ENCODE measurements around the gene RTL9.
"Not testable (repeated sequence)": the region's sequence is repeated elsewhere in the genome, so short reads cannot be mapped to it uniquely, and the experiment has no call there.

The RTL9 gene

GRCh38 chrX:110406250-110406649 is 47.6 kb downstream of the RTL9 start:
- not testable (repeated sequence) for H3K4me3 ChIP-seq (ENCODE audit: low read length in 2 of 2); H3K9me3 ChIP-seq (ENCODE audit: control insufficient read depth in 2 of 2, low read length in 2 of 2); H3K36me3 ChIP-seq (ENCODE audit: control insufficient read depth in 2 of 2, insufficient read depth in 2 of 2, low read length in 2 of 2); H3K27ac ChIP-seq (ENCODE audit: low read length); H3K4me1 ChIP-seq (ENCODE audit: control insufficient read depth, insufficient read depth, low read length); H3K9ac ChIP-seq (ENCODE audit: low read length in 2 of 2)
- peaks cover 0 to 31% of the 10 kb centered on the region in 2 donors for H3K27me3 ChIP-seq (ENCODE audit: control insufficient read depth in 1 of 2, insufficient read depth in 2 of 2, low read length in 2 of 2)

- Histone ChIP-seq H3K9me3 (ENCODE audit: control insufficient read depth in 2 of 2, low read length in 2 of 2) (no peaks in the 10 kb centered on the region), H3K27me3 (ENCODE audit: control insufficient read depth in 1 of 2, insufficient read depth in 2 of 2, low read length in 2 of 2) (peaks cover 0 to 28% of the 10 kb centered on the region in 2 donors), H3K36me3 (ENCODE audit: control insufficient read depth in 2 of 2, insufficient read depth in 2 of 2, low read length in 2 of 2) (no peaks in the 10 kb centered on the region), H3K27ac (ENCODE audit: low read length) (no peak overlapping the region), H3K4me1 (ENCODE audit: control insufficient read depth, insufficient read depth, low read length) (no peaks in the 10 kb centered on the region), H3K4me3 (ENCODE audit: low read length in 2 of 2) (no peak overlapping the region), H3K9ac (ENCODE audit: low read length in 2 of 2) (no peak overlapping the region)
These were observed 48.2 kb downstream of the RTL9 start for GRCh38 chrX:110406822-110407221.

- Histone ChIP-seq H3K27me3 (ENCODE audit: control insufficient read depth in 1 of 2, insufficient read depth in 2 of 2, low read length in 2 of 2) (peaks cover 0 to 28% of the 10 kb centered on the region in 2 donors), H3K27ac (ENCODE audit: low read length) (no peak overlapping the region), H3K4me3 (ENCODE audit: low read length in 2 of 2) (no peak overlapping the region), H3K9ac (ENCODE audit: low read length in 2 of 2) (no peak overlapping the region), H3K4me1 (ENCODE audit: control insufficient read depth, insufficient read depth, low read length) (no peaks in the 10 kb centered on the region), H3K36me3 (ENCODE audit: control insufficient read depth in 2 of 2, insufficient read depth in 2 of 2, low read length in 2 of 2) (no peaks in the 10 kb centered on the region), H3K9me3 (ENCODE audit: control insufficient read depth in 2 of 2, low read length in 2 of 2) (no peaks in the 10 kb centered on the region)
These were observed 49.4 kb downstream of the RTL9 start for GRCh38 chrX:110407910-110408545.

Data from stomach smooth muscle (tissue), 2 donors.